ENCODE measurements around the gene CLPTM1L. TPM values are rescaled to one million over a fixed set of nuclear protein-coding genes. Genes with fewer than 3 reads are reported as not detected.

The CLPTM1L gene
- total RNA-seq, 2 experiments from 2014 or later: 395 TPM

- TF ChIP-seq EZH2phosphoT487 (IDR thresholded peaks at IDR 0.05; ENCODE audit: borderline replicate concordance, low read depth, low read length) (no peak), CTCF (conservative IDR thresholded peaks at IDR 0.05; ENCODE audit: low read length) (no peak)
- no peak overlapping the region for H2AFZ ChIP-seq (ENCODE audit: low read length)
- H3K4me1 ChIP-seq (ENCODE audit: insufficient read depth, low read length, poor library complexity, severe bottlenecking): peaks cover 47% of the 10 kb centered on the region
- H3K9me3 ChIP-seq (ENCODE audit: low read length): no peaks in the 10 kb centered on the region
- no peaks in the 10 kb centered on the region for H4K20me1 ChIP-seq (ENCODE audit: insufficient read depth, low read length)
- CTCF ChIA-PET (ENCODE audit: unreplicated experiment): no interaction called here
- intact Hi-C loops (cut with micrococcal nuclease; ENCODE audit: unreplicated experiment): no loop called here
- H3K36me3 ChIP-seq (ENCODE audit: insufficient read depth, low read length): peaks cover 25% of the 10 kb centered on the region
- POLR2A ChIA-PET: interaction anchor here (0.6 to 0.7 kb wide), 2 partner anchors 18 to 25 kb away, joined by 3 to 5 read pairs; no protein-coding TSS in a partner anchor
- H3K4me3 ChIP-seq (ENCODE audit: low read depth, low read length, poor library complexity, severe bottlenecking): no peak overlapping the region
- H3K79me2 ChIP-seq (ENCODE audit: insufficient read depth, low read depth, low read length): peaks cover 31% of the 10 kb centered on the region
- H3K4me2 ChIP-seq (ENCODE audit: low read length): peak overlapping the region; percentile 97; the same call in 1 of the 2 replicates
- H3K27ac ChIP-seq (ENCODE audit: low read depth, low read length, poor library complexity, severe bottlenecking): no peak overlapping the region
- H3K9me2 ChIP-seq (ENCODE audit: insufficient read depth, low read length): no peaks in the 10 kb centered on the region
- DNase-seq (ENCODE audit: low spot score): no peak
- BruUV-seq (replicated peaks): no TSS peak
Measured at GRCh38 chr5:1346627-1347440, 1.9 kb upstream of the CLPTM1L start.

GRCh38 chr5:1345876-1346626 is 1.2 kb upstream of the CLPTM1L start:
- peaks cover 33% of the 10 kb centered on the region for H3K36me3 ChIP-seq (ENCODE audit: insufficient read depth, low read length)
- H4K20me1 ChIP-seq (ENCODE audit: insufficient read depth, low read length): no peaks in the 10 kb centered on the region
- no TSS peak for BruUV-seq (replicated peaks)
- peaks cover 39% of the 10 kb centered on the region for H3K79me2 ChIP-seq (ENCODE audit: insufficient read depth, low read depth, low read length)
- ChIA-PET POLR2A (interaction anchor here (1.3 to 6.0 kb wide), 2 partner anchors 26 to 31 kb away, joined by 3 to 78 read pairs; no protein-coding TSS in a partner anchor), CTCF (ENCODE audit: unreplicated experiment) (no interaction called here)
- intact Hi-C loops (cut with micrococcal nuclease; ENCODE audit: unreplicated experiment): no loop called here
- no peak for TF ChIP-seq EZH2phosphoT487 (IDR thresholded peaks at IDR 0.05; ENCODE audit: borderline replicate concordance, low read depth, low read length)
- TF ChIP-seq CTCF (conservative IDR thresholded peaks at IDR 0.05; ENCODE audit: low read length): no peak
- no peak overlapping the region for H3K27ac ChIP-seq (ENCODE audit: low read depth, low read length, poor library complexity, severe bottlenecking)
- peaks cover 55% of the 10 kb centered on the region for H3K4me1 ChIP-seq (ENCODE audit: insufficient read depth, low read length, poor library complexity, severe bottlenecking)
- peak overlapping the region; percentile 97 for H3K4me2 ChIP-seq (ENCODE audit: low read length)
- DNase-seq (ENCODE audit: low spot score): no peak
- no peaks in the 10 kb centered on the region for H3K9me3 ChIP-seq (ENCODE audit: low read length)
- H2AFZ ChIP-seq (ENCODE audit: low read length): no peak overlapping the region
- no peaks in the 10 kb centered on the region for H3K9me2 ChIP-seq (ENCODE audit: insufficient read depth, low read length)
- H3K4me3 ChIP-seq (ENCODE audit: low read depth, low read length, poor library complexity, severe bottlenecking): peak overlapping the region; percentile 89
